ENCODE results near the gene ARMC3.

ARMC3 gene, protein sequence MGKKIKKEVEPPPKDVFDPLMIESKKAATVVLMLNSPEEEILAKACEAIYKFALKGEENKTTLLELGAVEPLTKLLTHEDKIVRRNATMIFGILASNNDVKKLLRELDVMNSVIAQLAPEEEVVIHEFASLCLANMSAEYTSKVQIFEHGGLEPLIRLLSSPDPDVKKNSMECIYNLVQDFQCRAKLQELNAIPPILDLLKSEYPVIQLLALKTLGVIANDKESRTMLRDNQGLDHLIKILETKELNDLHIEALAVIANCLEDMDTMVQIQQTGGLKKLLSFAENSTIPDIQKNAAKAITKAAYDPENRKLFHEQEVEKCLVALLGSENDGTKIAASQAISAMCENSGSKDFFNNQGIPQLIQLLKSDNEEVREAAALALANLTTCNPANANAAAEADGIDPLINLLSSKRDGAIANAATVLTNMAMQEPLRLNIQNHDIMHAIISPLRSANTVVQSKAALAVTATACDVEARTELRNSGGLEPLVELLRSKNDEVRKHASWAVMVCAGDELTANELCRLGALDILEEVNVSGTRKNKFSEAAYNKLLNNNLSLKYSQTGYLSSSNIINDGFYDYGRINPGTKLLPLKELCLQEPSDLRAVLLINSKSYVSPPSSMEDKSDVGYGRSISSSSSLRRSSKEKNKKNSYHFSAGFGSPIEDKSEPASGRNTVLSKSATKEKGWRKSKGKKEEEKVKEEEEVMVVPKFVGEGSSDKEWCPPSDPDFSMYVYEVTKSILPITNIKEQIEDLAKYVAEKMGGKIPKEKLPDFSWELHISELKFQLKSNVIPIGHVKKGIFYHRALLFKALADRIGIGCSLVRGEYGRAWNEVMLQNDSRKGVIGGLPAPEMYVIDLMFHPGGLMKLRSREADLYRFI

GRCh38 chr10:22927661-22928403, at the start of gene ARMC3:
ARMC3 (plus strand) TSS chr10:22928053; CDS start chr10:22931997, 3,944 bp downstream.
- peaks cover 3% of the 10 kb centered on the region for H3K27me3 ChIP-seq (ENCODE audit: insufficient read depth, poor library complexity, severe bottlenecking)
- peak; percentile 54 for DNase-seq (ENCODE audit: low spot score)
- ATAC-seq (ENCODE audit: low read depth) = peak; percentile 95
- H3K27ac ChIP-seq (ENCODE audit: poor library complexity, severe bottlenecking) = no peak within 1 kb of the TSS
- no peaks in the 10 kb centered on the region for H3K36me3 ChIP-seq (ENCODE audit: low read depth)
- no peaks in the 10 kb centered on the region for H3K9me3 ChIP-seq (ENCODE audit: severe bottlenecking)
- peaks cover 5% of the 10 kb centered on the region for H3K4me1 ChIP-seq (ENCODE audit: insufficient read depth, poor library complexity, severe bottlenecking)
- peak within 1 kb of the TSS; percentile 34 for H3K4me3 ChIP-seq (ENCODE audit: severe bottlenecking)
- TF ChIP-seq CTCF (IDR thresholded peaks at IDR 0.05; ENCODE audit: poor library complexity, severe bottlenecking) = no peak

GRCh38 chr10:22891797-22892196, 36.1 kb upstream of the ARMC3 start:
- no peaks in the 10 kb centered on the region for H3K4me1 ChIP-seq (ENCODE audit: insufficient read depth, poor library complexity, severe bottlenecking)
- no peaks in the 10 kb centered on the region for H3K9me3 ChIP-seq (ENCODE audit: severe bottlenecking)

GRCh38 chr10:22893781-22894180, 34.1 kb upstream of the ARMC3 start:
- no peaks in the 10 kb centered on the region for H3K9me3 ChIP-seq (ENCODE audit: severe bottlenecking)
- no peak for DNase-seq (ENCODE audit: low spot score)
- H3K4me1 ChIP-seq (ENCODE audit: insufficient read depth, poor library complexity, severe bottlenecking) = no peaks in the 10 kb centered on the region
- TF ChIP-seq CTCF (IDR thresholded peaks at IDR 0.05; ENCODE audit: poor library complexity, severe bottlenecking) = no peak
- no peak overlapping the region for H3K27ac ChIP-seq (ENCODE audit: poor library complexity, severe bottlenecking)
- no peak for ATAC-seq (ENCODE audit: low read depth)
- no peaks in the 10 kb centered on the region for H3K36me3 ChIP-seq (ENCODE audit: low read depth)
- no peaks in the 10 kb centered on the region for H3K27me3 ChIP-seq (ENCODE audit: insufficient read depth, poor library complexity, severe bottlenecking)
- H3K4me3 ChIP-seq (ENCODE audit: severe bottlenecking) = no peak overlapping the region

More at GRCh38 chr10:22891797-22892196, 36.1 kb upstream of the ARMC3 start:
- no peaks in the 10 kb centered on the region for H3K27me3 ChIP-seq (ENCODE audit: insufficient read depth, poor library complexity, severe bottlenecking)
- TF ChIP-seq CTCF (IDR thresholded peaks at IDR 0.05; ENCODE audit: poor library complexity, severe bottlenecking) = no peak
- DNase-seq (ENCODE audit: low spot score) (no peak), ATAC-seq (ENCODE audit: low read depth) (no peak)
- H3K4me3 ChIP-seq (ENCODE audit: severe bottlenecking) = no peak overlapping the region
- H3K36me3 ChIP-seq (ENCODE audit: low read depth) = no peaks in the 10 kb centered on the region
- H3K27ac ChIP-seq (ENCODE audit: poor library complexity, severe bottlenecking) = no peak overlapping the region

GRCh38 chr10:22894714-22895113, 33.1 kb upstream of the ARMC3 start:
- Histone ChIP-seq H3K4me1 (ENCODE audit: insufficient read depth, poor library complexity, severe bottlenecking) (no peaks in the 10 kb centered on the region), H3K4me3 (ENCODE audit: severe bottlenecking) (no peak overlapping the region), H3K36me3 (ENCODE audit: low read depth) (no peaks in the 10 kb centered on the region), H3K27ac (ENCODE audit: poor library complexity, severe bottlenecking) (no peak overlapping the region), H3K27me3 (ENCODE audit: insufficient read depth, poor library complexity, severe bottlenecking) (no peaks in the 10 kb centered on the region), H3K9me3 (ENCODE audit: severe bottlenecking) (no peaks in the 10 kb centered on the region)
- no peak for DNase-seq (ENCODE audit: low spot score)
- no peak for ATAC-seq (ENCODE audit: low read depth)
- TF ChIP-seq CTCF (IDR thresholded peaks at IDR 0.05; ENCODE audit: poor library complexity, severe bottlenecking) = no peak
